Activated CD4-positive, alpha-beta T cell treated with anti-CD3 and anti-CD28 coated beads, Interleukin-2, Interleukin-6, amounts not matched to agents 100 ng/mL and 50 ng/mL, durations not matched to agents 16 hours and 8 hours (primary cell): ENCODE measurements around the gene TMEM72.
A peak's percentile ranks its signal among the peaks of the same experiment; 100 is the strongest.

Source experiments
- DNase-seq: peaks from one replicate; pipeline ENCODE4 v3.0.0-alpha.2; 2020

TMEM72 gene

DNA sequence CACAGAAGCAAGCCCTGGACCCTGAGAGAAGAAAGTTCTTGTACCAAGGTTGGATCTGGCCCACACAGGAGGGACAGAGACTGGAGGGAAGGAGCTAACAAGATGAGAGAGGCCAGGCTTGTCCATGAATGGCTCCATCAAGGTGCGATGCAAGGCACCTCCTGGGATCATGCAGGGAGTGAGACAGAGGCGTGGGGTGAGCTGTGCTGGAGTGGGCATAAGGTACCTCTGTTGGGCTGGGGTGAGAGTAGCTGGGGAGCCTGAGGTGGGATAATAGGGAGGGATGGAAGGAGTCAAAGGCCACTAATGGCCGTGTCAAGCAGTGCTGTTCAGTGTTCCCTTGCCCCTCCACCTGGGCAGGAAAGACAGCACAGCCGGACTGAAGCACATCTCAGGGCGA lies 9.9 kb downstream of the TMEM72 start:
- no peak for DNase-seq

DNA sequence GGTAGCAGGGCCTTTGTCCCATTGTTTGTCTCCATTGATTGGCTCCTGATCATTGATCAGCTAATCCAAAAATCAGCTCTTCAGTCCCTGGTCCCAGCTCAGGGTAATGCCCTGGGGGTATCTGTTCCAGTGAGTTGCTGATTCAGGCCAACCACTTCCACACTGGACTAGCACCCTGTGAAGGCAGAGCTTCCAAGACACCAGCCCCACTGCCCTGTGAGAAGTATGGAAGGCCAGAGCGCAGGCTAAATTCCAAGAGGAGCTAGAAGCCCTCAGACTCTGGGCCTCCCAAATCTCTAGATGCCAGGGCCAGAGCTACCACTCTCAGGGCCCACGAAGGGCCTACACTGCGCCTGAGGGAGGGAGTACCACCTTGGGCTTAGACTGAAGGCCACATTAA lies 10.4 kb downstream of the TMEM72 start:
- DNase-seq: no peak

DNA sequence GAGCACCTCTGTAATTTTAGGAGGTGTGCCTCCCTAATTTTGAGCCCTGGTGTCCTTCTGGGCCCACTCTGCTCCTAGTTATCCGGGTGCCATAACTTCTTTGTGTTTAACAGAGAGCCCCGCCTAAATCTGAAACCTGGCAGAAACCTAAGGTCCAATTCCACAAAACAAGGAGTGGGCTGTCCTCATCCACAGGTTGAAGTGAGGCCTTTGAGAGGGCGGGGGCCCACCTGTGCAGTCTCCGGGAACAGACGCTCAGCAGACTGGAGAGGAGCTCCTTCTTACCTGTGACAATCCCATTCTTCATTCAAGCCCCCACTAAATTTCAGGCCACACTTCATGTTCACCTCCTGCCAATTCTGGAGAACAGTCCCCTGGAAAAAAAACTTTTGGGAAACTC lies 10.9 kb downstream of the TMEM72 start:
- DNase-seq: no peak

DNA sequence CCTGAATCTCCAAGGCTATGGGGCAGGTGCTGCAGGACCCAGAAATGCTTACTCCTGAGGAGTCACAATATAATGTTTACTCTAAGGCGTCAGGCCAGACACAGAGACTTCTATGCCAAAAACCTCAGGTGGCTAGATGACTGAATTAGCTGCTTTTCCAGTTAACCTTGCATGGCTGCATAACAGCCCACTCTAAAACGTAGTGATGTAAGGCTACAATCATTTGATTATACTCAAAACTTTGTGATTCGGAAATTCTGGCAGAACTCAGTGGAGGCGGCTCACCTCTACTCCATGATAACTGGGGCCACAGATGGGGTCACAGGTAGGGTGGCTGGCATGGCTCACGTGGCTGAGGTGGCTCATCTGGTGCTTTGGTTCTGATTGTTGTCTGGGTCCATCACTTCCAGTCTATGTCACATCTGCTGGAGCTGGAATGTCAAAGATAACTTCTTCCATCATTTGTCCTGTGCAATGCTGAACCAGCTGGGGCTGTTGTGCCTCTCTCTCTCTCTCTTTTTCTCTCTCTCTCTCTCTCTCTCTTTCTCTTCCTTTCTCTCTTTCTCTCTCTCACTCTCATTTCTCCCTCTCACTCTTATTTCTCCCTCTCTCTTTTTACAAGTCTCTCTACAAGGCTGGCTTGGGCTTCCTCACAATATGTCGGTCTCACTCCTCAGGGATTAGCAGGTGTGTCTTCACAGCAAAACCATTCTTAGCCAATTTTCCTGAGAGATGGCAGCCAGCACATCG lies 11.8 kb downstream of the TMEM72 start:
- no peak for DNase-seq

DNA sequence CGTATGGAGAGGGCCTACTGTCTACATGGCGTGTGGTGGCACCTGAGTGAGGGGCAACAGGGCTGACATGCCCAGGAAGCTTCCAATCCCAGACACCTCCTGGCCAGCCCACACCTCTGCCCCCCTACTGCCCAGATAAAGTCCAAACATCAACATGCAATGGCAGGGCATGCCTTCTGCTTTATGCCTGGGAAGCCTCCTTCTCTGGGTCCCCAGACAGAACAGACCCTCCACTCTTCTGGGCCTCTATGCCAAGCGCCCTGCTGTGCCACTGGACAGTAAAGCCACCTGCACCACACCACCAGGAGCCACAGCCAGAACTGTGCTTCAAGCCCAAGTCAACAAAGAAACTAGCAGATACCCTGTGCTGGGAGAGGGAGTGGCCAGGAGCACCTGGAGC lies 12.5 kb downstream of the TMEM72 start:
- DNase-seq: no peak

DNA sequence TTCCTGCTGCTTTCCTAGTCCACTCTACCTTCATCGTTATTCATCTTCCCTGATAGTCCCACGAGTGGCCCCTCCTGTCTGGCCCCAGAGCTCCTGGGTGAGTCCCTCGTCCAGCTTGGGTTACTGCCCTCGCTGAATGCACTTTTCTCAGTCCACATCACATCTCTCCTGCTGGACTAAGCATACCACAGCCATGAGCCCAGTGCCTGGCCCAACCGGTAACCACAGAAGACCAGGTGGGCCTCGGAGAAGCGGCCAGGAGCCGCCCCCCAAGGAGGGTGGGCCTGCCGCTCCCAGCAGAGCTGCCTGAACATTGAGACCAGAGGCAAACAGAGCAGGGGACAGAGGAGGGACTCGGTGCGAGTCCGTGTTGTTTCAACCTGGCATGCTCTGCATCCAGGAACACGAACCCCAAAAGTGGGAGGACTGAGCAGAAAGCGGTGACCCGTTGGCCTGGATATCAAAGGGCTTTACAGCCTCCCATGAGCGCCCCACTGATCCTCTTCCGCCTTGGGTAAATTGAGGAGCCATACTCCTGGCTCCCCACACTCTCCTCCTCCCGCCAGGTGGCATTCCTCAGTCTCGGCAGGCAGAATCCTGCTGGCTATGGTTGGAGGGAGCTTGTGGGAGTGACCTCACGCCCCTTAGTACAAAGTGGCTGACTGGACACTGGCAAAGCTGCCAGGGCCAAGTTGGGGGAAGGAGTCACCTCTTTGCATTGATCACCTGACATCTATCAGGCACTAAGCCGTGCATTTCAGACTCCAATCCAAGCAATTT lies 13.3 kb downstream of the TMEM72 start:
- DNase-seq: no peak

DNA sequence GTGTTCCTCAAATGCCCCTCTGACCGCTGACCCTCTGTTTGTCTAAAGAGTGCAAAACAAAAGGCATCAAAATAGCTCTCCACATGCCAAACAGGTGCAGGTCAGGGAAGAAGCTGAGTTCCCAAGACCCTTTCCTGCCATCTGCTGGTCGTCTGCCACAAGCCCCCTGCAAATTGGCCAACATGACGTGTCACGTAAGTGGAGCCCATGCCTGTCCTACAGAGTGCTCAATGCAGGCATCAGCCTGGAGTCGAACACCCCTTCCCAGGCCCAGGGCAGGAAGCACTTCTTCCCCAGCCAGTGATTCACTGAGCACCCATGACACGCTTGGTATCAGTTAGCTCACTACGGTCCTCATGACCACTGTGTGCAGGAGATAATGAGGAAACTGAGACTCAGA lies 14.1 kb downstream of the TMEM72 start:
- no peak for DNase-seq

DNA sequence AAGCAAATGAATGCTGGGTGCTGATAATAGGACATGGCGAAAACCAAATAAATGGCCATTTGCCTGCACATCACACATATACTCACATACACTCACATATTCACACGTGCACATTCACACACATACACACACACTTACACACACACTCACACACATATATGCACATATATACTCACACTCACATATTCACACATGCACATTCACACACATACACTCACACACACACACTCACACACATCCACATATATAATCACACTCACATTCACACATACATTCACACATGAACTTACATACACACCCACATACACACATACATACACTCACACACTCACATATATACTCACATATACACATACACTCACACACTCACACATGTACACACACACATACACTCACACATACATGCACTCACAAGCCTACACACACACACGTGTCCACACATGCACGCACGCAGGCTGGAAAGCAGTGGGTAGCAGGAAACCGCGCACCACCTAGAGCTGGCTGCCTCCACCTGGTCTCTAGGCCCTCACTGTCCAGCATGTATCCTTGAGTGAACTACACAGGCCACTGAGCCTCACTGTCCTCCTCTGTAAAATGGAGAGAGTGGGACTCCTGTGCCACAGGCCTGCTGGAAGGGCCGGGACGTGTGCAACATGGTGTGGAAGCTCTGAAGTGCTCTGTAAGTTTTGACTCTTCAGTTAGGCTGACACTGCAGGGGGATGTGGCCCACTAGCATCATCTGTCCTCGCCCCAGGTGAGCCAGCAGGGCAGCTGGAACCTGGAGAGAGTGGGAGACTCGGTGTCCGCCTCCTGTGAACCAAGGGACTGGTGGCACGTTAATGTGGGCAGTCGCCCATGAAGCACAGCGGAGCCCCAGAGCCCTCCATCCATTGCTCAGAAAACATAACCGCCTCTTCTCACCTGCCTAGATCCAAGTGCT lies 14.9 kb downstream of the TMEM72 start:
- DNase-seq: no peak

DNA sequence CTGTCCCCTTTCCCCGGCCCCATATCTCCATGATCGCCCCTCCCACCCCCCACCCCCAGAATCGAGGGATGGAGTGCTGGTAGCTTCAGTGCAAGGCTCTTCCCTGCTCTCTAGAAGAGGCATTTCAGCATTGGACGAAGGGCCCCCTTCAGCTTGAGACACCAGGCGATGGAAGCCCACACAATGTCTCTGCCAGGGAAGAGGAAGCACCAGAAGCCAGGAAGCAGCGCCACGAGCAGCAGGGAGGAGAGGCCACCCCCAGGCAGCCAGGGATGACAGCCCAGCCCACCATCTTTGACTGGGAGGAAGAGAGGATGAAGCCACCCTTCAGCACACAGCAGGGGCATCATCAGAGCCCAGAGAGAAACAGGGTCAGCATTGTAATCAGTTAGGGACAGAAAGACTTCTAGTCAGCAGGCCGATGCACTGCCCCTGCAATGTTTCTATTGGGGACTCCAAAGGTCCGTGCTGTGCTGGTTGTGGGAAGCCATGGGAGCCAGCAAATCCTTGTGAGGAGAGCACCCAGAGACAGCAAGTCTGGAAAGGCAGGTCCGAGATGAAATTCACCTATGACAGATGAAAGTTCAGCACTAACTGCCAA lies 15.7 kb downstream of the TMEM72 start:
- DNase-seq: no peak

DNA sequence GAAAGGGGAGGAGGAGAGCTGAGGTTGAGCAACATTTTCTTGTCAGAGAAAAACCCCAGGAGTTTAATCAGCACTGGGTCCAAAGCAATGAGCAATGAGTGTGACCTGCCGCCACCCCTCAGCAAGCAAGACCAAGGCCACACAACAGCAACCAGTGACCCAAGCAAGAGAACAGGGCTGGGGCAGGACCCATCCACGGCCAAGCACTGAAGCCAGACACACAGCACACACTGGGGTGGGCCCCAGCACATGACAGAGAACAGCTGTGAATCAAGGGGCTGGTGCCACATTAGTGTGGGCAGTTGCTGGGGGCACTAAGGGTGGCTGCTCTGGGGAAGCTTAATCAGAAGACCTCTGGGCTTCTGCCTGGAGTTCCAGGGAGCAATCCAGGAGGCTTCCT lies 16.2 kb downstream of the TMEM72 start:
- DNase-seq: no peak

DNA sequence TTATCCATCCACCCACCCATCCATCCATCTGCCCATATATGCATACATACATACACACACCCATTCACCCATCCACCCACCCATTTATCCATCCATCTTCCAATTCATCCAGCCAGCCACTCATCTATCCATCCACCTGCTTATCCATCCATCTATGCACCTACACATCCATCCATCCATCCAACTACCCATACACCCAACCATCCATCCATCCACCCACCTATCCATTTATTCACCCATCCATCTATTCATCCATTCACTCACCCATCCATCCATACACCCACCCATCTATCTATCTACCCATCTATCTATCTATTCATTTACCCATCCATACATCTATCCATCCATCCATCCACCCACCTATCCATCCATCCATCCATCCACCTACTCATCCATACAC lies 17.3 kb downstream of the TMEM72 start:
- DNase-seq: no peak

DNA sequence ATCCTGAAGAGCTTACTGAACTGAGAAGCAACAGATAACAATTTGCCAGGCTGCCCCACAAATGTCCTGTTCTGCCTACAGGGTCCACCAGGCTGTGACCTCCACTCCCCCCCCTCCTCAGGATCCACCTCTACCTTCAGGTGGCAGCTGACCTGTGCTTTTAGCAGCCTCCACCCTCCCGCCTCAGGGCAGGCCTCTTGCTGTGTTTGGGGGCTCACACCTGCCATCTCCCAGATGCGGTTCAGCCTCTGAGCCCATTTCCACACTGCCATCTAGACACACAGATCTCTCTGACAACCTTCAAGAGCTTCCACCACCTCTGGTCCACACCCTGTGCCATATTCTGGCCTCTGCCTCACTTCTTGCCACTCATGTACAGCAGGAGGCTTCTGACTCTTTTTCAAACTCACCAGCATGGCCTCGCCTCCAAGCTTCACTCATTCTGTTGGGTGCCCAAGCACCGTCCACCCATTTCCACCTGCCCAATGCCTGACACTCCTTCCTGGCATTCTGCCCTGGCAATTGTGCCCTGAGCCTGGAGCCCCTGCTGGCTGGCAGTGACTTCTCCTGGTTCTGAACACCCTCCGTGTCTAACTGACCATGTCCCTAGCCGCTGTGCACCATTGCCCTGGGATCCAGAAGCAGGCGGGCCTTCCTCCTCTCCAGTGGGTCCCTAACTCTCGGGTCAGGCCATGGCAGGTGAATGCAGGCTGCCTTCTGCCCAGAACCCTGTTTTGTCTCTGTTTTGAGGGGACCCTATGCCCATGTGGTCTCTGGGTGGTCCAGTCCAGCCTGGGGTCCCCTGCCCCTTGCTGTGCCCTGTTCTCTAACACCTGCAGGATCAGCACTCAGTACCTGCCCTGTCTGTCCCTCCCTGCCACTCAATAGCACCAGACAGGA lies 18.5 kb downstream of the TMEM72 start:
- no peak for DNase-seq

DNA sequence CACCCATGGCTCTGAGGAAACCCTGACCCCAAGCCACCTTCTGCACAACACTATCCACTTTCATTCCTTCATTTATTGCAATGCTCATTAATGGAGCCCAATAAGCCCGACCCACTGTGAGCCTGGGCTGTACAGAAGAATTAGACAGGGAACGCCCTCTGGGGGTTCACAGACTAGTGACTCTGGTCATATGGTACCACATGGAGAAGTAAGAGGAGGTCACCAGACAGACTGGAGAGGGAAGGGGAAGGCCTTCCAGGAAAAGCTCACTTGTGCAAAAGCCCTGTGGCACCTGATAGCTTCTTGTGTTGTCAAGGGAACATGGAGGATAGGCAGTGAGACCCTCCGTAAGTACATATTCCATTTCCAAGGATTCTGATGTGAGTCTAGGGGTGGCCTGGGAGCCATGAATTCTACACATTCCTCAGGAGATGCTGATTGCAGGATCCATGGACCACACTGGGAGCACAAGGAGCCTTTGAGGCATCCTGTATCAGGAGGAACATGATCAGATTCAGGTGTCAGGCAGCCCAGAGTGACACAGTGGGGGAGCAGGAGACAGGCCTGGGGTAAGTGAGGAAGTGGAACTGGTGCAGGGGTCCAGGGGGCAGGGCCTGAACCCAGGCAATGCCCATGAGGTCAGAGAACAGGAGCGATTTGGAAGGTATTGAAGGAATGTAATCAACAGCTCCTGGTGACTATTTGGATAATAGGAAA lies 19.9 kb downstream of the TMEM72 start:
- no peak for DNase-seq

DNA sequence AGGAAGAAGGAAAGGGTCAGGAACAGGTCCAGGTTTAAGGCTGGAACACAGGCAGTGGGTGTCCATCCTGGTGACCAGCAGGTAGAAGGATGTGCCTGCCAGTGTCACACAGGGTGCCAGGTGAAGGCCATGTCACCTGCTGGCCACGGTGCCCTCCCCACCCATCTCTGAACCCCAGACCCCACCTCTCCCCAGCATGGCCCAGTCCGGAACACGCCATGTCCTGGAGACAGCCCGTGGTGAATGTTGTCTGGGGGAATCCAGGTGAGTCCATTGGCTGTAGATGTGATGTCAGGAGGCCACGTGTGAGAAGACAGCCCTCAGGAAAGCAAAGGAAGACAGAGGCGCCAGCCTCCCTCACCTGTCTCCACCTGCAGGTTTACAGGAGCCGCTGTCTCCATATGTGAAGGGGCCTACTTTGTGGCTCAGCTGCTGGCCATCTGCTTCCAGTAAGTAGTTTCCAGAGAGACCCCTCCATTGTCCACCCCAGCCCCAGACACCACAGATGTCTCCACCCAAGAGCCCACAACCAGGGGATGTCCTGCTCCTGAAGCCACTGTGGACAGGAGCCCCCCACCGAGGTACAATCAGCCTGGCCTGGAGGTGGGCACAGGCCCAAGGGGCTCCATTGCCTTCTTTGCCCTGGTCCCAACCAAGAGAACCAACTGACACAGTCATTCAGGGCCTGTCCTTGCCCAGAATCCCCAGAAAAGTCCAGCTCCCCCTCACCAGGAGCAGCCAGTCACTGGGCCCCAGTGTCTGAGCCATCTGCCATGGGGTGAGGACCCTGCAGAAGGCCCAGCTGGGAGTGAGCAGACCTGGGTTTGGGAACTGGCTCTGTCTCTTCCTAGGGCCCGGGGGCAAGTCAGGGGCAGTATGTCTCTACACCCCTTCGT lies 20.7 kb downstream of the TMEM72 start:
- DNase-seq: no peak

DNA sequence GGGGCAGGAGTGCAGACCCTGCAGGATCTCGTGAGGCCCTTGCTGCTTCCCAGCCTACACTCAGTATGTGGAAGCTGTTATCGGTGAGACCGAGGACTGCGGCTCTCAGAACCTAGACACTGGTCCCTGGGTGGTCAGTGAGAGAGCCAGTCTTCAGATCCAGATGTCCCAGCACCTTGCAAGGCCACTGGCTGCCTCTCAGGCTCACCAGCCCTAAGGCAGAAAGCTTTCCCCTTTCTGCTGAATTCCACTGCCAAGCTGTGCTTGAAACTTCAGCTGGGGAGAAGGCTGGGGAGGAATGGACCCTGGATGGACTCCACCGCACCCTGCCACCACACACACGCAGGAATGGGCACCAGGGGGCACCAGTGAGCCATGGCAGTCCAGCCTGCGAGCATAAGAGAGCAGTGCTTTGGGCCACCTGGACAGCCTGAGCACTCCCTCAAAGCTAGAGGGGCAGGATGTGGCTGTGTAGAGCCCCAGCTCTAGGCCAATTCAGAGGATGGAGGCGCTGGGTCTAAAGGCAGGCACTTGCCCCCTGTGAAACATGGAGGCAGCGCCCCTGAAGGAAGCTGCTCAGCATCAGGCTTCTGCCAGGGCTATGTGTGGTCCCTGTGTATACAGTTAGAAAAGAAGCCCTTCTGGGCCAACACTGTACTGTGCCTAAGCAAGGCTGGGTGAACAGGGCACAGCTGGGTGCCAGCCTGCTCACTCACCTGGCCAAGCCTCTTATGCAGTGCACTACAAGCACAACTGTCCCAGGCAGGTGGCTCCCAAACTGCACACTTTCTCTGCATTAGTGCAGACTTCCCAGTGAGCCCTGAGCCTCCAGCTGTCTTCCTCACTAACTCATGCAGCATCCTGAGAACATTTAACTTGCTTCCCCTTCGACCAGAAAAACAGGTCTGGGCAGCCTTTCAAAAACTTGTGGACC lies 21.6 kb downstream of the TMEM72 start:
- peak; percentile 88 for DNase-seq

DNA sequence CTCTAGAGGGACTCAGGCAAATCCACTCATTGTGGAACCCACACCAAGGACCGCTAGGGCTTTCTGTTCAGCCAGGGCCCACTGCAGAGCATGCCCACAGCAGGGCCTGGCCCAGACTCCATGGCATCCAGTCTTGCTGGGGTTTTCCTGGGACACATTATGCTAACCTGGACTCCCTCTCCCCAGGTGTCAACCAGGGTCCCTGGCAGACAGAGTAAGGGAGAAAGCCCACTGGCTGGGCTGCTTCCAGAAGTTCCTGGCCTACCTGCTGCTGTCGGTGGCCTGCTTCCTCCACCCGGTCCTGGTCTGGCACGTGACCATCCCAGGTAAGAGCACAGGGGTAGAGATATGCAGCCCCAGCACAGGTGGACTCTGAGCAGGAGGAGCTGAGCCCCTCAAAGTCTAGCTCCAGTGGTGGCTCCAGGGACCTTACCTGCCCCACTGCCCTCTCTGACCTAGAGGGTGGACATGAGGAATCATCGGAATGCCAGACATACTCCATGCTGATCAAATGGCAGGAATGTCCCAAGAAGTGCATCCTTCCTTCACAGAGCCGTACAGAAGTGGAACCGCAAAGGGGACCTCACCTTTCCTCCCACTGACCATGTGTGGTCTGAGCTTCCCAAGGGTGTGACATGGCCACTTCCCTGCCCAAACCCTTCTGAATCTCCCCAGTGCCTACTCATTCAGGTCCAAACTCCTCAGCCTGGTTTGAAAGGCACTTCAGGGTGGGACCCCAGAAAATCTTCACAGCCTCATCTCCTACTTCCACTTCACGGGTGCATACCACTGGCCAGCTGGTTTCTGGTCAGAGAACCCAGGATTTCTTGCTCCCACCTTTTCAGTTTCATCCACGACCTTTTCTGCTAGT lies 22.5 kb downstream of the TMEM72 start:
- DNase-seq: no peak

DNA sequence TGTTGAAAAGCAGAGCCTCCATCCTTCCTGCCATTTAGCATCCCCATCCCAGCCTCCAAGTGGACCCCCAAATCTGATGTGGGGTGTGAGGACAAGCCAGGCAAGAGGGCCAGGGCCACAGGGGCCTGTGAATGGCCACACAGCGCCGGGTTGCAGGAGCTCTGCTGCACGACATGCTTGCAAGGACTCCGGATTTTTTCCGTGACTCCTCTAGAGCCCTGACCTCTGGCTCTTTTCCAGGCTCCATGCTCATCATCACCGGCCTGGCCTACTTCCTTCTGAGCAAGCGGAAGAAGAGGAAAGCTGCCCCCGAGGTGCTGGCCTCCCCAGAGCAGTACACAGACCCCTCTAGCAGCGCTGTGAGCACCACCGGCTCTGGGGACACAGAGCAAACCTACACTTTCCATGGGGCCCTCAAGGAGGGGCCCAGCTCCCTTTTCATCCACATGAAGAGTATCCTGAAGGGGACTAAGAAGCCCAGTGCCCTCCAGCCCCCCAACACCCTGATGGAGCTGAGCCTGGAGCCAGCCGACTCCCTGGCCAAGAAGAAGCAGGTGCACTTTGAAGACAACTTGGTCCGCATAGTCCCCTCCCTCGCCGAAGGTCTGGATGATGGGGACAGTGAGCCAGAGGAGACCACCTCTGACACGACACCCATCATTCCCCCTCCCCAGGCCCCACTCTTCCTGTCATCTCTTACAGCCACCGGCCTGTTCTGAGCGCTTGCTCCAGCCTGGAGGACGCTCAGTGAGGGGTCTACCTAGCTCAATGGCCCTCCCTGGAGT lies 23.5 kb downstream of the TMEM72 start:
- no peak for DNase-seq
